WTC11 (cell line): ENCODE results near the gene SYNDIG1. TPM values are rescaled to one million over a fixed set of nuclear protein-coding genes. Genes with fewer than 3 reads are reported as not detected.

Source experiments
- ATAC-seq: fragments of 200-7000 bp; cut with Tn5 transposase; 2 replicates; pipeline ENCODE4 v1.10.0; 2021; ENCODE audit warnings: mild to moderate bottlenecking, moderate library complexity
- CTCF ChIA-PET: fragments of 300-600 bp; sonication (Branson Sonifier 250); formaldehyde crosslinking; loops from one replicate; lab custom pipeline; 2021; ENCODE audit warnings: antibody characterized with exemption; lab: Charles Lee
- POLR2A ChIA-PET: fragments of 350-600 bp; sonication (Branson Sonifier 250); formaldehyde crosslinking; loops from one replicate; lab custom pipeline; 2021; ENCODE audit warnings: antibody characterized with exemption; lab: Charles Lee
- DNase-seq: peaks from one replicate; pipeline ENCODE4 v3.0.0; 2021; ENCODE audit warnings: low spot score
- H3K27ac Mint-ChIP-seq: 2 replicates; pipeline ENCODE4 v1.8.0; 2021; ENCODE audit warnings: mixed read lengths
- H3K27me3 Mint-ChIP-seq: 2 replicates; pipeline ENCODE4 v1.8.0; 2021; ENCODE audit warnings: low read depth, mild to moderate bottlenecking, moderate library complexity, mixed read lengths
- H3K36me3 Mint-ChIP-seq: 2 replicates; pipeline ENCODE4 v1.8.0; 2021; ENCODE audit warnings: mixed read lengths
- H3K4me1 Mint-ChIP-seq: 2 replicates; pipeline ENCODE4 v1.8.0; 2022; ENCODE audit warnings: mixed read lengths
- H3K4me3 Mint-ChIP-seq: 2 replicates; pipeline ENCODE4 v1.8.0; 2021; ENCODE audit warnings: mild to moderate bottlenecking, moderate library complexity, mixed read lengths
- H3K9me3 Mint-ChIP-seq: 2 replicates; pipeline ENCODE4 v1.8.0; 2021; ENCODE audit warnings: mixed read lengths
- CTCF ChIP-seq: fragments of 200-600 bp; IDR thresholded peaks from 2 replicates; pipeline ENCODE4 v1.8.0; 2022; ENCODE audit warnings: antibody characterized with exemption
- ETV6 ChIP-seq: sonication (generic); formaldehyde crosslinking; IDR thresholded peaks from 2 replicates; pipeline ENCODE4 v1.8.1; 2022; ENCODE audit warnings: mild to moderate bottlenecking, missing genetic modification reagents
- IRF2 ChIP-seq: sonication (generic); formaldehyde crosslinking; IDR thresholded peaks from 2 replicates; pipeline ENCODE4 v1.8.0; 2022; ENCODE audit warnings: low read depth, missing genetic modification reagents, borderline replicate concordance
- NFYB ChIP-seq: sonication (generic); formaldehyde crosslinking; conservative IDR thresholded peaks from 2 replicates; pipeline ENCODE4 v1.8.0; 2022; ENCODE audit warnings: low read depth, missing genetic modification reagents
- OVOL2 ChIP-seq: fragments of 250-450 bp; sonication (Bioruptor Pico); IDR thresholded peaks from 2 replicates; pipeline ENCODE4 v1.9.0; 2021; ENCODE audit warnings: mild to moderate bottlenecking, borderline replicate concordance
- PRRX2 ChIP-seq: fragments of 250-450 bp; sonication (Bioruptor Pico); IDR thresholded peaks from 2 replicates; pipeline ENCODE4 v1.8.0; 2021; ENCODE audit warnings: mild to moderate bottlenecking
- SMAD4 ChIP-seq: sonication (generic); formaldehyde crosslinking; IDR thresholded peaks from 2 replicates; pipeline ENCODE4 v1.8.0; 2022; ENCODE audit warnings: mild to moderate bottlenecking, missing genetic modification reagents
- STAT6 ChIP-seq: sonication (generic); formaldehyde crosslinking; conservative IDR thresholded peaks from 2 replicates; pipeline ENCODE4 v1.8.1; 2023; ENCODE audit warnings: mild to moderate bottlenecking, low read depth, missing genetic modification reagents, moderate library complexity
- TEAD4 ChIP-seq: sonication (generic); formaldehyde crosslinking; IDR thresholded peaks from 2 replicates; pipeline ENCODE4 v1.8.0; 2022; ENCODE audit warnings: mild to moderate bottlenecking, missing genetic modification reagents
- ZNF138 ChIP-seq: sonication (generic); formaldehyde crosslinking; conservative IDR thresholded peaks from 2 replicates; pipeline ENCODE4 v1.8.1; 2022; ENCODE audit warnings: mild to moderate bottlenecking, moderate library complexity, missing genetic modification reagents
- ZNF232 ChIP-seq: sonication (generic); formaldehyde crosslinking; IDR thresholded peaks from 2 replicates; pipeline ENCODE4 v1.8.0; 2022; ENCODE audit warnings: mild to moderate bottlenecking, missing genetic modification reagents
- ZNF263 ChIP-seq: sonication (generic); formaldehyde crosslinking; IDR thresholded peaks from 2 replicates; pipeline ENCODE4 v1.8.1; 2022; ENCODE audit warnings: low read depth, mild to moderate bottlenecking, moderate library complexity, missing genetic modification reagents
- ZNF423 ChIP-seq: fragments of 250-450 bp; sonication (Bioruptor Pico); IDR thresholded peaks from 2 replicates; pipeline ENCODE4 v2.1.2; 2022; ENCODE audit warnings: mild to moderate bottlenecking, moderate library complexity
- ZNF532 ChIP-seq: fragments of 250-450 bp; sonication (Bioruptor Pico); IDR thresholded peaks from 2 replicates; pipeline ENCODE4 v1.9.0; 2021; ENCODE audit warnings: mild to moderate bottlenecking, borderline replicate concordance
- total RNA-seq: library from RNA; stranded (reverse); gene quantifications from 3 replicates; pipeline ENCODE4 v1.2.3, GENCODE V29; 2021
- TF ChIP-seq, protein P1 (sequence below): sonication (generic); formaldehyde crosslinking; IDR thresholded peaks from 2 replicates; pipeline ENCODE4 v1.8.0; 2023; ENCODE audit warnings: mild to moderate bottlenecking, missing genetic modification reagents
- TF ChIP-seq, protein P2 (sequence below): sonication (generic); formaldehyde crosslinking; IDR thresholded peaks from 2 replicates; pipeline ENCODE4 v1.8.1; 2022; ENCODE audit warnings: low read depth, missing genetic modification reagents, borderline replicate concordance
- TF ChIP-seq, protein P3 (sequence below): sonication (generic); formaldehyde crosslinking; IDR thresholded peaks from 2 replicates; pipeline ENCODE4 v1.8.1; 2023; ENCODE audit warnings: mild to moderate bottlenecking, missing genetic modification reagents, moderate library complexity
- TF ChIP-seq, protein P4 (sequence below): sonication (generic); formaldehyde crosslinking; IDR thresholded peaks from 2 replicates; pipeline ENCODE4 v1.8.0; 2022; ENCODE audit warnings: mild to moderate bottlenecking, missing genetic modification reagents

The SYNDIG1 gene
- total RNA-seq, 1 experiment from 2014 or later: 6.4 TPM

DNA sequence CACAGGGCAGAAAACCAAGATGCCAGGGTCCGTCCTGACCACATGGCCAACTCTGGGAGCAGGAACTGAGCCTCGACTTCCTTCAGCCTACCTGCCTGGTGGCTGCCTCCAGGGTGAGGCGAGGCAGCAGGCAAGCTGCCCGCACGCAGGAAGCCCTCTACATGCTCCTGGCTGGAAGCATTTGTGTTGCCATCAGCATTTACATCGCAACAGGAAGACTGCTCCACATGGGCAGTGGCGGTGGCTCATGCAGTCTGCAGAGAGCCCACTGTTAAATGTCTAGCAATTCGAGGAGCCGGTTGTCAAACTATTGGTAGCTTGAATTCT lies 233.8 kb downstream of the SYNDIG1 start:
- H3K4me3 Mint-ChIP-seq: no peak overlapping the region
- ChIA-PET POLR2A (no interaction called here), CTCF (interaction anchor here (1.4 kb wide), 1 partner anchor 228 kb away, joined by 4 read pairs; no protein-coding TSS in a partner anchor)
- DNase-seq (no peak), ATAC-seq (no peak)
- no peaks in the 10 kb centered on the region for H3K27me3 Mint-ChIP-seq
- no peak overlapping the region for H3K27ac Mint-ChIP-seq
- no peaks in the 10 kb centered on the region for H3K9me3 Mint-ChIP-seq
- no peaks in the 10 kb centered on the region for H3K36me3 Mint-ChIP-seq
- no peaks in the 10 kb centered on the region for H3K4me1 Mint-ChIP-seq
- no peak for TF ChIP-seq ZNF138 (CRISPR knock-in tag)
- no peak for TF ChIP-seq ZNF263
- TF ChIP-seq, protein P1, sequence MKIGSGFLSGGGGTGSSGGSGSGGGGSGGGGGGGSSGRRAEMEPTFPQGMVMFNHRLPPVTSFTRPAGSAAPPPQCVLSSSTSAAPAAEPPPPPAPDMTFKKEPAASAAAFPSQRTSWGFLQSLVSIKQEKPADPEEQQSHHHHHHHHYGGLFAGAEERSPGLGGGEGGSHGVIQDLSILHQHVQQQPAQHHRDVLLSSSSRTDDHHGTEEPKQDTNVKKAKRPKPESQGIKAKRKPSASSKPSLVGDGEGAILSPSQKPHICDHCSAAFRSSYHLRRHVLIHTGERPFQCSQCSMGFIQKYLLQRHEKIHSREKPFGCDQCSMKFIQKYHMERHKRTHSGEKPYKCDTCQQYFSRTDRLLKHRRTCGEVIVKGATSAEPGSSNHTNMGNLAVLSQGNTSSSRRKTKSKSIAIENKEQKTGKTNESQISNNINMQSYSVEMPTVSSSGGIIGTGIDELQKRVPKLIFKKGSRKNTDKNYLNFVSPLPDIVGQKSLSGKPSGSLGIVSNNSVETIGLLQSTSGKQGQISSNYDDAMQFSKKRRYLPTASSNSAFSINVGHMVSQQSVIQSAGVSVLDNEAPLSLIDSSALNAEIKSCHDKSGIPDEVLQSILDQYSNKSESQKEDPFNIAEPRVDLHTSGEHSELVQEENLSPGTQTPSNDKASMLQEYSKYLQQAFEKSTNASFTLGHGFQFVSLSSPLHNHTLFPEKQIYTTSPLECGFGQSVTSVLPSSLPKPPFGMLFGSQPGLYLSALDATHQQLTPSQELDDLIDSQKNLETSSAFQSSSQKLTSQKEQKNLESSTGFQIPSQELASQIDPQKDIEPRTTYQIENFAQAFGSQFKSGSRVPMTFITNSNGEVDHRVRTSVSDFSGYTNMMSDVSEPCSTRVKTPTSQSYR (CRISPR knock-in tag): no peak
- TF ChIP-seq ZNF532 (CRISPR knock-in tag): no peak
- TF ChIP-seq, protein P2, sequence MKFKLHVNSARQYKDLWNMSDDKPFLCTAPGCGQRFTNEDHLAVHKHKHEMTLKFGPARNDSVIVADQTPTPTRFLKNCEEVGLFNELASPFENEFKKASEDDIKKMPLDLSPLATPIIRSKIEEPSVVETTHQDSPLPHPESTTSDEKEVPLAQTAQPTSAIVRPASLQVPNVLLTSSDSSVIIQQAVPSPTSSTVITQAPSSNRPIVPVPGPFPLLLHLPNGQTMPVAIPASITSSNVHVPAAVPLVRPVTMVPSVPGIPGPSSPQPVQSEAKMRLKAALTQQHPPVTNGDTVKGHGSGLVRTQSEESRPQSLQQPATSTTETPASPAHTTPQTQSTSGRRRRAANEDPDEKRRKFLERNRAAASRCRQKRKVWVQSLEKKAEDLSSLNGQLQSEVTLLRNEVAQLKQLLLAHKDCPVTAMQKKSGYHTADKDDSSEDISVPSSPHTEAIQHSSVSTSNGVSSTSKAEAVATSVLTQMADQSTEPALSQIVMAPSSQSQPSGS (CRISPR knock-in tag): no peak
- no peak for TF ChIP-seq STAT6
- TF ChIP-seq OVOL2 (CRISPR knock-in tag): no peak
- TF ChIP-seq, protein P3, sequence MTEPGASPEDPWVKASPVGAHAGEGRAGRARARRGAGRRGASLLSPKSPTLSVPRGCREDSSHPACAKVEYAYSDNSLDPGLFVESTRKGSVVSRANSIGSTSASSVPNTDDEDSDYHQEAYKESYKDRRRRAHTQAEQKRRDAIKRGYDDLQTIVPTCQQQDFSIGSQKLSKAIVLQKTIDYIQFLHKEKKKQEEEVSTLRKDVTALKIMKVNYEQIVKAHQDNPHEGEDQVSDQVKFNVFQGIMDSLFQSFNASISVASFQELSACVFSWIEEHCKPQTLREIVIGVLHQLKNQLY: no peak
- no peak for TF ChIP-seq IRF2 (CRISPR knock-in tag)
- no peak for TF ChIP-seq ETV6 (CRISPR knock-in tag)
- no peak for TF ChIP-seq PRRX2 (CRISPR knock-in tag)
- TF ChIP-seq SMAD4: no peak
- no peak for TF ChIP-seq ZNF423
- TF ChIP-seq ZNF232 (CRISPR knock-in tag): no peak
- no peak for TF ChIP-seq TEAD4 (CRISPR knock-in tag)
- TF ChIP-seq CTCF: no peak
- TF ChIP-seq NFYB (CRISPR knock-in tag): no peak
- TF ChIP-seq, protein P4, sequence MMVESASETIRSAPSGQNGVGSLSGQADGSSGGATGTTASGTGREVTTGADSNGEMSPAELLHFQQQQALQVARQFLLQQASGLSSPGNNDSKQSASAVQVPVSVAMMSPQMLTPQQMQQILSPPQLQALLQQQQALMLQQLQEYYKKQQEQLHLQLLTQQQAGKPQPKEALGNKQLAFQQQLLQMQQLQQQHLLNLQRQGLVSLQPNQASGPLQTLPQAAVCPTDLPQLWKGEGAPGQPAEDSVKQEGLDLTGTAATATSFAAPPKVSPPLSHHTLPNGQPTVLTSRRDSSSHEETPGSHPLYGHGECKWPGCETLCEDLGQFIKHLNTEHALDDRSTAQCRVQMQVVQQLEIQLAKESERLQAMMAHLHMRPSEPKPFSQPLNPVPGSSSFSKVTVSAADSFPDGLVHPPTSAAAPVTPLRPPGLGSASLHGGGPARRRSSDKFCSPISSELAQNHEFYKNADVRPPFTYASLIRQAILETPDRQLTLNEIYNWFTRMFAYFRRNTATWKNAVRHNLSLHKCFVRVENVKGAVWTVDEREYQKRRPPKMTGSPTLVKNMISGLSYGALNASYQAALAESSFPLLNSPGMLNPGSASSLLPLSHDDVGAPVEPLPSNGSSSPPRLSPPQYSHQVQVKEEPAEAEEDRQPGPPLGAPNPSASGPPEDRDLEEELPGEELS: no peak
